Parathyroid adenoma (tissue), 2 donors: ENCODE measurements around the gene TNFRSF8.
"Not testable (repeated sequence)": the region's sequence is repeated elsewhere in the genome, so short reads cannot be mapped to it uniquely, and the experiment has no call there.

Source experiments
- H2AFZ ChIP-seq: fragments of 300-600 bp; sonication (generic); one replicate; pipeline ENCODE4 v1.7.0; 2017; ENCODE audit warnings: antibody characterized with exemption, mild to moderate bottlenecking
- H3K27ac ChIP-seq: fragments of 300-600 bp; sonication (generic); one replicate; pipeline ENCODE4 v1.7.0; 2017
- H3K27me3 ChIP-seq: fragments of 300-600 bp; sonication (generic); one replicate; pipeline ENCODE4 v1.7.0; 2017; ENCODE audit warnings: low read length; ENCODE audit not compliant: control insufficient read depth, insufficient read depth
- H3K36me3 ChIP-seq: fragments of 300-600 bp; sonication (generic); one replicate; pipeline ENCODE4 v1.7.0; 2017; ENCODE audit warnings: low read length; ENCODE audit not compliant: control insufficient read depth, insufficient read depth
- H3K4me1 ChIP-seq: fragments of 300-600 bp; sonication (generic); one replicate; pipeline ENCODE4 v1.7.0; 2017; ENCODE audit warnings: control low read depth
- H3K4me2 ChIP-seq: fragments of 300-600 bp; sonication (generic); one replicate; pipeline ENCODE4 v1.7.0; 2017; ENCODE audit warnings: low read length
- H3K4me3 ChIP-seq: fragments of 300-600 bp; sonication (generic); one replicate; pipeline ENCODE4 v1.7.0; 2017; ENCODE audit warnings: low read depth, low read length
- H3K79me2 ChIP-seq: fragments of 300-600 bp; sonication (generic); one replicate; pipeline ENCODE4 v1.7.0; 2017; ENCODE audit warnings: control low read depth
- H3K9ac ChIP-seq: fragments of 300-600 bp; sonication (generic); one replicate; pipeline ENCODE4 v1.7.0; 2017; ENCODE audit warnings: mild to moderate bottlenecking
- H3K9me3 ChIP-seq: fragments of 300-600 bp; sonication (generic); one replicate; pipeline ENCODE4 v1.7.0; 2017; ENCODE audit warnings: low read length; ENCODE audit not compliant: control insufficient read depth
- CTCF ChIP-seq: fragments of 300-600 bp; sonication (generic); IDR thresholded peaks from one replicate; pipeline ENCODE4 v1.7.0; 2017; ENCODE audit warnings: antibody characterized with exemption, mild to moderate bottlenecking
- donor health status: primary hyperparathyroidism.

The TNFRSF8 gene

DNA sequence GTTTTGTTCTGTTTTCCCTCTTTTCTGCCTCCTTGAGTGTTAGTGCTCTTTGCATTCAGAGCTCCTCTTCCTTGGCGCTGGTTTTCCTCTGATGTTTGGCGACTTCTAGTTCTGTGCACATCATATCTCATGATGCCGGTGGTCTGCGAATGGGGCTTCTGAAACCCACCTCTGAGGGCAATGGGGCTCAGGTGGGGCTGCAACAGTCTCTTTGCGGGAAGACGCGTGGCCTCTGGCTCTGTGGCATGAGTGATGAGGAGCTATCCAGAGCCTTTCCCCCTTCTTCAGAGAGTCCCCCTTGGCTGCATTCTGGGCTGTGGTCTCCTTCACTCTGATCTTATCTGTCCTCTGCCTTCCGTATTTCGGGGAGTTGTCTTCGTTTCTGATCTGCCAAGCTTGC, 39.0 kb downstream of the TNFRSF8 start:
- H3K36me3 ChIP-seq: no peaks in the 10 kb centered on the region
- no peak for TF ChIP-seq CTCF
- H3K27ac ChIP-seq: no peak overlapping the region
- no peaks in the 10 kb centered on the region for H3K9me3 ChIP-seq
- no peaks in the 10 kb centered on the region for H3K27me3 ChIP-seq
- H3K4me1 ChIP-seq: no peaks in the 10 kb centered on the region
- H3K4me3 ChIP-seq: no peak overlapping the region
- H2AFZ ChIP-seq: no peak overlapping the region
- no peaks in the 10 kb centered on the region for H3K79me2 ChIP-seq
- no peak overlapping the region for H3K9ac ChIP-seq
- H3K4me2 ChIP-seq: no peak overlapping the region

GRCh38 chr1:12104417-12104816, 41.3 kb downstream of the TNFRSF8 start:
- no peaks in the 10 kb centered on the region for H3K9me3 ChIP-seq
- no peak for TF ChIP-seq CTCF
- H3K36me3 ChIP-seq: no peaks in the 10 kb centered on the region
- no peak overlapping the region for H3K9ac ChIP-seq
- H3K4me2 ChIP-seq: no peak overlapping the region
- H3K27me3 ChIP-seq: no peaks in the 10 kb centered on the region
- no peaks in the 10 kb centered on the region for H3K79me2 ChIP-seq
- no peaks in the 10 kb centered on the region for H3K4me1 ChIP-seq
- no peak overlapping the region for H2AFZ ChIP-seq
- H3K27ac ChIP-seq: no peak overlapping the region
- H3K4me3 ChIP-seq: no peak overlapping the region

- Histone ChIP-seq H3K4me1 (no peaks in the 10 kb centered on the region), H3K79me2 (no peaks in the 10 kb centered on the region), H3K9me3 (no peaks in the 10 kb centered on the region), H2AFZ (no peak overlapping the region), H3K27me3 (no peaks in the 10 kb centered on the region), H3K9ac (no peak overlapping the region), H3K4me3 (no peak overlapping the region), H3K4me2 (no peak overlapping the region), H3K27ac (no peak overlapping the region), H3K36me3 (no peaks in the 10 kb centered on the region)
- TF ChIP-seq CTCF: no peak
Observed at GRCh38 chr1:12106153-12106552, 43.0 kb downstream of the TNFRSF8 start.

GRCh38 chr1:12106861-12107260, 43.8 kb downstream of the TNFRSF8 start:
- H3K79me2 ChIP-seq, H3K9ac ChIP-seq, H3K27ac ChIP-seq, H3K4me2 ChIP-seq, H3K36me3 ChIP-seq, H3K4me3 ChIP-seq, H2AFZ ChIP-seq, H3K4me1 ChIP-seq, H3K9me3 ChIP-seq, H3K27me3 ChIP-seq: not testable (repeated sequence)

DNA sequence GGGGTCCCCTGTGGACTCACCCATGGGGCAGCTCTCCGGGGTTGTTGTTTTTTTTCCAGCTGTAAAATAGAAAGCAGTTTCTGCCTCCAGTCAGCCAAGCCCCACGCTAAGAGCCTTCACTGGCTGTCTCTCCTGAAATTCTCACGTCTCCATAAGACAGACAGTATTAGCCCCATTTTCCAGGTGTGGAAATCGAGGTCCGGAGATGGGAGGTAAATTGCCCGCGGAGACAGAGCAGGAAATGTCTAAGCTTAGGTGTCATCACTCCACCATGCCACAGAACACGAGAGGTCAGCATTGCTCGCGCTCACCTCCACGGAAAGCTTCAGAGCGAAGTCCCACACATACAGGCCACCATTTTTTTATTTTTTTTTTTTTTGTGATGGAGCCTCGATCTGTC, 44.6 kb downstream of the TNFRSF8 start:
- Histone ChIP-seq H3K27me3 (no peaks in the 10 kb centered on the region), H3K4me3 (no peak overlapping the region), H3K9me3 (no peaks in the 10 kb centered on the region), H3K4me1 (no peaks in the 10 kb centered on the region), H3K27ac (no peak overlapping the region), H3K4me2 (no peak overlapping the region), H3K36me3 (no peaks in the 10 kb centered on the region), H3K79me2 (no peaks in the 10 kb centered on the region), H2AFZ (no peak overlapping the region), H3K9ac (no peak overlapping the region)
- no peak for TF ChIP-seq CTCF
